Left renal cortex interstitium (tissue), 4 donors: ENCODE results near the gene PRKAG3. TPM values are rescaled to one million over a fixed set of nuclear protein-coding genes. Genes with fewer than 3 reads are reported as not detected.
"Not testable (repeated sequence)": the region's sequence is repeated elsewhere in the genome, so short reads cannot be mapped to it uniquely, and the experiment has no call there.

Experiments used
- DNase-seq, 4 donors: peaks; one replicate each; pipeline ENCODE4 v3.0.0-alpha.2; 2013; ENCODE audit warnings: low read depth in 4 of 4, low spot score in 2 of 4, missing footprints in 1 of 4
- polyA plus RNA-seq, 4 donors: library from polyadenylated mRNA; unstranded; fragments of 120-200 nt; gene quantifications; one replicate each; pipeline ENCODE4 v1.2.1, GENCODE V29; 2013; ENCODE audit not compliant: insufficient read length in 4 of 4

Gene PRKAG3
- polyA plus RNA-seq, 4 donors, result 0.07 to 0.17 TPM; not detected in 2

DNA sequence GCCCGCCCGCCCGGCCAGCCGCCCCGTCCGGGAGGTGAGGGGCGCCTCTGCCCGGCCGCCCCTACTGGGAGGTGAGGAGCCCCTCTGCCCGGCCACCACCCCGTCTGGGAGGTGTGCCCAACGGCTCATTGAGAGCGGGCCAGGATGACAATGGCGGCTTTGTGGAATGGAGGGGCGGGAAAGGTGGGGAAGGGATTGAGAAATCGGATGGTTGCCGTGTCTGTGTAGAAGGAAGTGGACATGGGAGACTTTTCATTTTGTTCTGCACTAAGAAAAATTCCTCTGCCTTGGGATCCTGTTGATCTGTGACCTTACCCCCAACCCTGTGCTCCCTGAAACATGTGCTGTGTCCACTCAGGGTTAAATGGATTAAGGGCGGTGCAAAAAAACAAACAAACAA lies 15.4 kb upstream of the PRKAG3 start:
- not testable (repeated sequence) for DNase-seq

DNA sequence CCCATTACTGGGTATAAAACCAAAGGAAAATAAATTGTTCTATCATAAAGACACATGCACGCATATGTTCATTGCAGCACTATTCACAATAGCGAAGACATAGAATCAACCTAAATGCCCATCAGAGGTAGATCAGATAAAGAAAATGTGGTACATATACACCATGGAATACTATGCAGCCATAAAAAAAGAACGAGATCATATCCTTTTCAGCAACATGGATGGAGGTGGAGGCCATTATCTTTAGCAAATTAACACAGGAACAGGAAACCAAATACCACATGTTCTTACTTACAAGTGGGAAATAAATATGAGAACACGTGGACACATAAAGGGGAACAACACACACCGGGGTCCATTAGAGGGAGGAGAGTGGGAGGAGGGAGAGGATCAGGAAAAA lies 12.7 kb upstream of the PRKAG3 start:
- DNase-seq, result not testable (repeated sequence)

DNA sequence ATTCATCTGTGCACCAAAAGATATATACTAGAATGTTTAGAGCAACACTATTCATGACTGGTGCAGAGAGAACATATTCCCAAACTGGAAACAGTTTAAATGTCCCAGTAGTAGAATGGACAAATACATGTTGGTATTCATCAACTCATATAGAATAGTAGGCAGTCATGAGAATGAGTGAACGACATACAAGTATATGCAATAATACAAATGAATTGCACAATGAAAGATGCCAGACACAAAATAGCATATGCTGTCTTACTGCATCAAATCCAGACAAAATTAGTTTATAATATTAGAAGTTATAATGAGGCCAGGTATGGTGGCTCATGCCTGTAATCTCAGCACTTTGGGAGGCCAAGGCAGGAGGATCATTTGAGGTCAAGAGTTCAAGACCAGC lies 8.3 kb upstream of the PRKAG3 start:
- no peak for DNase-seq

DNA sequence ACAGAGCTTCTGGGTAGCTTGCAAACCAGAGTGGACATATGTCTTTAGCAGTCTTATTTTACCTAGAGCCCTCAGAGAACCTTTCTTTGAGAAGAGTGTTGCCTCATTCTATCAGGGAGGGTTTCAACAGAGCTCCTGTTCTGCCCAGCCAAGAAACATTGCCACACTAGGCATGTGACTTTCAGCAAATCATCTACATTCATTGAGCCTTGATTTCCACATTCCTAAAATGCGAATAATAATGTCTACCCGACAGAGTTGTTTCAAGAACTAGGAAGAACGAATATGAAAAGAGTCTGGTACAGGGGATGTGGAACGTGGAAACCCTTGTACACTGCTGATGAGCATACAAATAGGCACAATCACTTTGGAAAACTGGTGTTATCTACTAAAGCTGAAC lies 7.8 kb upstream of the PRKAG3 start:
- DNase-seq, result no peak

DNA sequence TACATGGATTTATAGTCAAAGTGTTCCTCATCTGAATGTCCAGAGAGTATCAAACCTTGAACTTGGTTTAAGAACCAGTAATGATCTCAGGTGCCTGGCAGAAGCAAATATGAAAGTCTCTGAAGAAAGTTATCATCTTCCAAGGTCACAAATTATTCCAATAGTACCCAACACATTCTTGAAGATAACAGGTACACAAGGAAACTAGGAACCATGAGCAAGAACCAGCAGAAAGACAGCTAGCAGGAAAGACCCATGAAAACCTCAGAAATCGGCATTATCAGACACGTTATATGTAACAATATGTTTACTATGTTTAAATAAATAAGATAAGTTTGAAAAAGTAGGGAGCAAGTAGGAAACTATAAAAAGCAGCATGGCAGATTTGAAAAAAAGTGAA lies 5.9 kb upstream of the PRKAG3 start:
- DNase-seq, result no peak

DNA sequence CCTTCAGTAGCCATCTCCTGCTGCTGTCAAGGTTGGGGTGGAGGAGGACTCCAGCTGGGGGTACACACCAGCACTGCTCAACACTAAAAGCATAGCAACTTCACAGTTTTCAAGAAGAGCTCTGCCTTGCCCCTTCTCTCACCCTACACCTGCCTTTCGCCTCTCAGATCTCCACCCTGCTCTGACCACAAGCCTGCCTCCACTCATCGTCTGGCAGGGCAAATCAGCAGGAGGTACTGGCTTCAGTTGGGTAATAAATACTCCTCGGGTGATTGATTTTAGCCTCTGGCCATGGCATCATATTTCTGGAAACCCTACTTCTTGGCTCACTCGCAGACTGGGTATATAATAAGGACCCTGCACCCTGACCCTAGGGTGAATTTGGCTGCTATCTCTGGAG lies 3.1 kb upstream of the PRKAG3 start:
- no peak for DNase-seq

DNA sequence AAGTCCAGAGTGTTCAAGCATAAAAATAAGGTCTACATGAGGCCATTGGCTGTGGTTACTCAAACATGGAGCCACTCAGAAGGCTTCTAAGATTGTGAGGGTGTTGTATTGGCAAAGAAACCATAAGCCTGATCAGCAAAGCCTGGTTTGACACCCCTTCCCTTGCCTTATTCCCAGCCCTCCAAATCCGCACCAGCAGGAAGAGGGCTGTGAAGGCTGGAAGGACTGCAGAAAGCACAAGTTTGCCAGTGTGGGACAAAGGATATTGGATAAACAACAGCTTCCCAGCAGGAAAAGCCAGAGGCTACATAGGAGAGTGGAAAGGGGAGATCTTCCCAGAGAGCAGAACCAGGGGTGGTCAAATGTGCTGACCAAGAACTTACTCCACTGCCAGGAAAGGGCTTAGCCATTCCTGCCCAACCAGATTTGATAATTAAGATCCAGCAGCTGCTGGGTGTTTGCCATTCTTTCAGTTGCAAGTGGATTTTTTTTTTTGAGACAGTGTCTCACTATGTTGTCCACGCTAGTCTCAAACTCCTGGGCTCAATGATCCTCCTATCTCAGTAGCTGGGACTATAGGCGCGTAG lies 1.5 kb upstream of the PRKAG3 start:
- no peak for DNase-seq

DNA sequence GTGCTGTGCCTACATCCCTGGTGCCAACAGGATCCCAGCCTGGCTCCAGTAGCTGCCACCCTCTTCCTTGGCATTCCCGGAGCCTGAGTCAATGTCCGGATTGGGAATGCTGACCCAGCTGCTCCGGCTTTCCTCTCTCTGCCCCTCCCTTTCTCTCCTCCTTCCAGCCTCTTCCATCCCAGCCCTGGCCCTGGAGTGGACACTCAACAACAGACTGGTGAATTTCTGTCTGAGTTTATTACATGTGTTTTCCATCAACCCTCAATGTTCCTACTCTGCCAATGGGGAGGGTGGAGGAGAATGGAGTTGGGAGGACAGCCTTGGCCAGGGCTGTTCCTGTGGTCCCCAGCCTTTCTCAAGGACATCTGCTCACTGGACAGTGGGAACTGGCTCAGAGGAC lies 917 bp upstream of the PRKAG3 start:
- DNase-seq, result no peak

DNA sequence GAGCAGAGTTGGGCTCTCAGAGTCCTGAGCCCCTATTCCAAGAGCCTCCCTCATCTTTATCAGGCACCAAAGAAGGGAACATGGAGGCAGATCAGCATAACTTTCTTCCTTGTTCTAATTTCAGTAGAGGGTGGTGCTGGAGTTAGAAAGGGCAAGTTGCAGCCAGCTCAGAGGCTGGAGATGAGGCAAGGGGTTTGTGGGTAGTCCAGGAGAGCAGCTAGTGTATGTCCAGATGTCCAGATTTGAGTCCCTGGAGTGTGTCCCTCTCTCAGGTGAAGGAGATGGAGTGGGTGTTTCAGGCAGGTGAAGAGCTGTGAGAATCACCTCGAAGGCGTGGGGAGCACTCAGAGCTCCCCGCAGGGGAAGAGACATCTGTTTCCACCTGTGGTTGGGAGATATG lies 478 bp upstream of the PRKAG3 start:
- no peak for DNase-seq

DNA sequence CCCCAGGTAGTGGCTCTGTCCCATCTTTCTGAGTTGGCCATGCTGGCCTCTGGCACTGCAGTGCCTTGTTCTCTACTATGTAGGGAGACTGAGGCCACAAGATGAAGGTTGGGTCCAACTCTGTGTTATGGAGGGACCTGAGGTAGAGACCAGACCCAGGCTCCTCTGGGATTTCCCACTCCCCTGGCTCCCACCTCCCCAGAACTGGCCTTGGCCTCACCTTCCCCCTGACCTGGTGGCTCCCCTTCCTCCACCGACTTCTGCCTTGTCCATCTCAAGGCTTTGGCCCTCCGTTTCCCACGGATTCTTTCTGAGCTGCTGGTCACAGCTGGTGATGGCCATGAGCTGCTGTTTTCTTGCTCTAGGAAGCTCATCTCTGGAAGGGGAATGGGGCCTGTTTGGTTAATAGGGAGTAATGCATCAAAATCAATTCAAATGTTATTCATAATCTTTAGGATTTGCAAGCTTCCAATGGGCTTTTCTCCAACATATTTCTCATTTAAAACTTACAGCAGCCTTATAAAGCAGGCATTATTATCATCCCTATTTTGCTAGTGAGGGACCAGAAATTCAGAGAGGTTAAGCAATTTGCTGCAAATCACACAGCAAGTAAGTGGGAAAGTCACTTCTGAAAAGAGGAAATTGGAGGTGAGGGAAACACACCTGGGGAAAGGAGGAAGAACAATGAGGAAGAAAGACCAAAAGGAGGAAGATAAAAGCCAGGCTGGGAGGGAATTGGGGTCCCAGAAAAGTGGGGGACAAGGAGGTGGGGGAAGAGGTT lies 887 bp downstream of the PRKAG3 start:
- no peak for DNase-seq

DNA sequence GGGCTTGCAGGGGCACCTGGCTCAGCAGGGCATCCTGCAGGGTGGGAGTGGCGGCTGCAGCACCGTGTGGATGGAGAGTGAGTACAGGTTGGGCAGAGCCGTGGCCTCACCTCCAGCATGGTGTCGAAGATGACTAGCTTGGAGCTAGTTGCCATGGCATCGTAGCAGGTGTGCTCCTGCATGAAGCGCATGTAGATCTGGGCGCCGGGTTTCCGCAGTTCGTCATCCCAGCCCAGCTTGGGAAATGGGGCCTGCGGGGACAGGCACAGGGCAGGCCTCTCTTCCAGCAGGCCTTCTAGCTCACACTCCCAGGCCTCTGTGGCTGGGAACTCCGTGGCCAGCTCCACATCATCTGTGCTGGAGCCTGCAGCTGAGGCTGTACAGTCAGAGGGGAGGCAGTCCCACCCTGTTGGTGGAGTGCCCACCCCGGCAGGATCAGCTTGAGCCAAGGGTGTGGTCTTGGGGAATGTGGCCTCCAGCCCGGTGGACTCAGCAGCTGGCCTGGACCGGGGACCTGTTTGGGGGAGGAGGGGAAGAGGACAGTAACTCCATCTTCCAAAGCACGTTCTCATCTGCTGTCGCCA lies 1.6 kb downstream of the PRKAG3 start:
- DNase-seq, result no peak

DNA sequence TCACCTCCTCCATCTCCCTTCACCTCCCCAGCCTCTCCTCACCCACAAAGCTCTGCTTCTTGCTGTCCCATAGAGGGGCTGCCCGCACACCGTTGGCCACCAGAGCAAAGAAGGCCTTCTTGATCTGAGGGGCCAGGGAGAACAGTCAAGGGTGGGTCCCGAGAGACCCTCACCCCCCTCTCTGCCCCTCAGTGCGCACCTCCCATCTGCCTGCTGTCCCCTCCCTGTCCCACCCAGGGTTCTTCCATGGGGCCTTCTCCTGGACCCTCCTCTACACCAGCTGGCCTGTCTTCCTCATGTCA lies 3.2 kb downstream of the PRKAG3 start:
- DNase-seq, result no peak

DNA sequence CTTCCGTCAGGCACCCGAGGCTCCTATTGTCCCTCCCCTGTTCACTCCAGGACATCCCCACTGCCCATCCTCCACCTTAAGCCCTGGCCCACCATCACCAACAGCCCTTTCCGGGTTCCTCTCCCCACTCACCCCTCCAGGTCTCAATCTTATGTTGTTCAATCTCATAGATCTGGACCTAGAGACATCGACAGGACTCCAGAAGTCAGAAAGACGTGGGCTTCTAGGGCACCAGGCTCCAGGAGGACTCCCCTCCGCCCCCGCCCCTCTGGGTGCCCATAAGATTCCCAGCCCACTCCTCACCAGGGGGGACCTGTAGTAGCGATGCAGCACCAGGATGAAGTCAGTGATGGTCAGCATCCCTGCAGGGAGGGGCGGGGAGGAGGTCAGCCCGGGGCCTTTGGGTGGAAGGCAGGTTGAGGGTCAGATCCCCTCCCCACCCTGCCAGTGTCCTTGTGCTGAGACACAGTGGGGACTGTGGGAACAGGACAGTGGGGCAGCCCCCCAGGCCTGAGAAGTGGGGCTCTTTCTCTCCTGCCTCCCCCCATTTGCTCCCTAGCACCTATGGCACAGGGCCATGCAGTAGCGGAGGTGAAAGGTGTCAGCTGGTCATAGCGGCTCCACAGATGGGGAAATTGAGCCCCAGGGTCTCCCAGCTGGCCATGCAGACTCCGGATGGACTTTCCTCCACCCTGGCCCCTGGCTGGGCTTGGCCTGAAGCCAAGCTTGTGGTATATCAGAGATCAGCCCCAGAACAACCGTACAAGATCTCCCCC lies 3.7 kb downstream of the PRKAG3 start:
- no peak for DNase-seq

DNA sequence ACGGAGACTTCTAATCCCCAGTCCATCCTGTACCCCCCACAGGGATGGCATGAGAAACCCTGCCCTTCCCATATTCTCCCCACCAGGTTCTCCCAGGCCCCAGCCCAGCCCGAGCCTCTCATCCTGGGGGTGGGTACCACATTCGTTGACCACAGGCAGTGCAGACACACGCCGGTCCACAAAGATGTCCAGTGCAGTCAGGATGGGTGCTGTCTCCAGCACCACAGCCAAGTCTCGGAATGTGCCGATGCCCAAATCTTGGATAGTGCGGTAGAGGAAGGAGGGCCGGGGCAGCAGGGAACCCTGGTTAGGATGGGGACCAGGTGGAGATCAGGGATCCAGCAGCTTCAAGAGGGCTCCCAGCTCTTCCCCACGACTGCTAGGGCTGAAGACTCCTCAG lies 4.8 kb downstream of the PRKAG3 start:
- no peak for DNase-seq

DNA sequence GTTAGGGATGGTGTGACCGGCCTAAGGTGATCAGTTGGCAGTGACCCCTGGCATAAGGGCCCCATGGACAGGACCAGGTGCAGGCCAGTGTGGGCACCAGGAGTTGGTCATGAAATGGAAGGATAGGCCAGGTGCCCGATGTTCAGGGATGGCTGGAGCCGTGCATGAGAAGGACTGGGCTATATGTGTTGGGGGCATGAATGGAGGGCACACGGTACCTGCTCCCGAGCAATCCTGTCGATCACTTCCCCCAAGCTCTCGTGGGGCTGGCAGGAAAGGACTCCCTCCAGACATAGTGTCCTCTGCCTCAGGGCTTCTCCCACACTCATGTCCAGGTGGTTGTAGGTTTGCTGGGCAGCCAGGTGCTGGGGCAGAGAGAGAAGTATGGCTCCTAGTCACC lies 7.6 kb downstream of the PRKAG3 start:
- no peak for DNase-seq

DNA sequence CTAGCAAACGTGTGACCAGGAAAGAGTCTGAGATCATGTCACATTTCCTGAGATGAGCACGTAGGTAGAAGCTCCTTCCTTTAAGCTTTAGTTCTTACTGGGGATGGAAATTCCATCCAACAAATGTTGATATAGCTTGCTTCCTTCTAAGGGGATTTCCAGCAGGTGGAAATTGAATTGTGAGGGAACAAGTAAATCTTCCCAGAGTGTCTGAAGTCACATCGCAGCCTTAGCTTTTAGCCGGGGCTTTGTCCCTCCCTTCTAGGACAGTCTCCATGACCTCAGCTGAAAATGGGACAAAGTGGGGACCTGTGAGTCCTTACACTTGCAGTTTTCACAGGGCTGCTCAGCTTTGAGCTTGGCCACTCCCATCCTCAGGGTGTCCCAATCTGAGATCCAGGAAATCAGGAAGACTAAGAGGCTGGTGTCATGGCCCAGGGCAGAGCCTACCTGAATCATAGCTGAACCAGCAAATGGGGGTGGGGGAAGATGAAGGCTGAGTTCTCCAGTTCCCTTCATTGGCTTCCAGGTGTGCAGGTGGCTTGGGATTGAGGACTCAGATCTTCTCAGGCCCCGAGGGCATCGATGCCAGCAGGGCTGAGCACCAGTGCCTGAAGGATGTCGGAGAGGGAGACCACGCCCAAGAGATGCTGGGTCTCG lies 8.3 kb downstream of the PRKAG3 start:
- DNase-seq, result no peak

DNA sequence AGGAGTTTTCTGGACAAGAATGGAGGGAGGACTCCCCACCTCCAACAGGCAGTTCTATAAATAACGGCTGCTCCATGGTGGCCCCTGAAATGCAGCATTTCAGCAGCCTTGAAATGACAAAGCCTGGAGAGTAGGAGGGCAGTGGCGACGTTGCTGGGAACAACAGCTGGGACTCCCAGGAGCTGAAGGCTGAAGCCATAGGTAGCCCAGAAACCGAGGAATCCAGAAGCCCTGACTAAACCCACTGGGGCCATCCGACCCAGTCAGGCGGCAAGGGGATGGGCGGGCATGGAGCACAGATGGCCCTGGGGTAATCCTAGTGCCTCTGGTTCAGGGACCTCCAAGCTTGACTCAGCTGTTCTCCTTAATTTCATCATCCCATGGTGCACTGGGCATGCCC lies 9.0 kb downstream of the PRKAG3 start:
- no peak for DNase-seq

DNA sequence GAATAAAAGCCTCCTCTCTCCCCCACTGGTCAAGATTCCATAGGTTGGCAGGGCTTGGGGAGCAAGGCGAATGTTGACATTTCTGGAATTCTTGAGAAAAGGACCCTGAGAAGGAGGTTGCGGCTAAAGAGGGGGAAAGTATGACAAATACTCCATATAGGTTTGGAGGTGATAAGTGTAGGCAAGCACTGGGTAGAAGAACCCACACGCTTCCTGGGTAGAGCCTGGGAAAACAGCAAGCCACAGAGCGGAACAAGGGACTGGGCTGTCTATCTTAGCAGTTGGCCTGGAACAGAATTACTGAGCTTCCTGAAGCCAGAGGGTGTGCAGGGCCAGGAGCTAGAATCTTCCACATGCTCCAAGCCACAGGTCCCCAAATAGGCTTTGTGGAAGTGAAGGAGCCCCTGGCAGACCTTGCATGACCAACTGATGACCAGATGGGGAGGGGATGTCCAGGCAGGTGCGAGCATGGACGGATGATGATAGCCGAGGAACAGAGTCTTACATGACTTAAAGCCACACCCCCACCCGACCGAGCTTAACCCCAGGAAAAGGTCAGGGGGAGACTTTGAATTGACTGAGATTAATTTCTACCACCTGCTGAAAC lies 9.9 kb downstream of the PRKAG3 start:
- no peak for DNase-seq

DNA sequence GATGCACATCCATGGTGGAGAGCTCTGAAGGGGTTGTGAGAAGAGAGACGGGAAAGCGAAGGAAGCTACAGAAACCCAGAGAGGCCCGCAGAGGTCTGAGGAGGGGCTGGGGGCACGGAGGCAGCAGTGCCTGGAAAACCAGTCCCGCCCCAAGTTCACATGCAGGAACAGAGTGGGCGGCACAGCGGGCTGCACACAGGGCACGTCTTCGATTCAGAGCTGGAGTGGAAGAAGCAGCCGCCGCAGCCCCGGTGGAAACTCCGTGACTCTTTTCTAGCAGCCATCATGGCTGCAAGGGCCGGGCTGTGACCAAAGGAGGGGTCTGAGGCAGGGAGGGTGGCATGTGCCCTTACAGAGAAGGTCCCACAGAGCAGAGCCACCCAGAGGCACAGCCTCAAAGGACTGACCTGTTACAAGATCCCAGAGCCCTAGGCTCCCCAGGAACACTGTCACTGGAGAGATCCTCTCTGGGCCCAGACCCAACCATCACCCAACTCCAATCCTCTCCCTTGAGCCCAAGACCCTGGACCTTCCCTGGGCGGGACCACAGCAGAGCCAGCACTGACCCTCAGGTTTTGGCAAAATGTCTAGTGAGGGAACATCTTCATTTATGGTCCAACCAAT lies 10.7 kb downstream of the PRKAG3 start:
- no peak for DNase-seq

DNA sequence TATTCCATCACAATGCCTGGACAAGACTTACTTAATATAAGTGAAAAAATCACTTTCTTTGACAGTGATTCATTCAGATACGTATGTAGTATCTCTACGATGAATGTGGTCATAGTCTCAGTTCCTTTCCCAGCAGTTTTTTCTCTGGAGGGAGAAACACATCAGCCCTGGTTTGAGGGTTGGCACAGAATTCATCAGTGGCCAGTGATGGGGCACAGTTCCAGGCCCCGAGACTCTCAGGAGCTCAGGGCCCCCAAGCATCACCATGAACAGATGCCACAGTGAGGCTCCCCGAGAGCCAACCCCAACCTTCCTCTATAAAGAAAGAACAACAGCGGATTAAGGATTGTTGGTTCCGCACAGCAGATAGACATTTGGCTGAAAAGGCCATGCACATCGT lies 12.5 kb downstream of the PRKAG3 start:
- no peak for DNase-seq
